Neural cell (in vitro differentiated cells): Measurements from ENCODE around the gene DCN.

Source experiments
- EP300 ChIP-seq: fragments of 450-650 bp; conservative IDR thresholded peaks from 2 replicates; pipeline ENCODE4 v1.6.1; 2014; ENCODE audit warnings: antibody characterized with exemption, mild to moderate bottlenecking, moderate library complexity; ENCODE audit not compliant: poor library complexity, severe bottlenecking
- MXI1 ChIP-seq: fragments of 450-650 bp; conservative IDR thresholded peaks from 2 replicates; pipeline ENCODE4 v1.6.1; 2014; ENCODE audit warnings: antibody characterized with exemption, mild to moderate bottlenecking; ENCODE audit not compliant: poor library complexity, severe bottlenecking
- POLR2AphosphoS5 ChIP-seq: IDR thresholded peaks from 2 replicates; pipeline ENCODE4 v1.6.1; 2012
- RAD21 ChIP-seq: fragments of 450-650 bp; conservative IDR thresholded peaks from 2 replicates; pipeline ENCODE4 v1.6.1; 2014; ENCODE audit warnings: antibody characterized with exemption, mild to moderate bottlenecking, moderate library complexity
- TAF1 ChIP-seq: IDR thresholded peaks from 2 replicates; pipeline ENCODE4 v1.6.1; 2012; ENCODE audit warnings: low read depth
- TF ChIP-seq, protein P1 (sequence below): fragments of 450-650 bp; IDR thresholded peaks from 2 replicates; pipeline ENCODE4 v1.5.1; 2014; ENCODE audit warnings: antibody characterized with exemption, mild to moderate bottlenecking, moderate library complexity; ENCODE audit not compliant: poor library complexity, severe bottlenecking

DNA sequence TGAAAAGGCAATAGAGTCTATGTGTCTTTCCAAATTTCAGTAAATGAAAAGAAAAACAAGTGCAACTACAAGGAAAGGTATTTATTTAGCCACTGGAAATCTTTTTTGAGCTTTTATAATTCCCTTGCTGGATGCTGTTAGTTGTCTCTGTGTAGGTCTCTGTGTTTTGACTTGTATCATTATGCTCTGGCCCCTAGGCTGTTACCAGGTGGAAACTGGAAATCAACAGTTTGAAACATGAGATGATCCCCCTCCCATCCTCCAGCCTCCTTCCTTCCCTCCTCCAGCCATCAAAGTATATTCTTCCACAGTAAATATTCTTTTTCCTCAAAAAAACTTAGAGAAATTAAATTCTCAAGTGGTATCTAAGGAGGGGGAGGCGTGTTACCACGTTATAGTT, 934 bp upstream of the DCN start:
- TF ChIP-seq, protein P1, sequence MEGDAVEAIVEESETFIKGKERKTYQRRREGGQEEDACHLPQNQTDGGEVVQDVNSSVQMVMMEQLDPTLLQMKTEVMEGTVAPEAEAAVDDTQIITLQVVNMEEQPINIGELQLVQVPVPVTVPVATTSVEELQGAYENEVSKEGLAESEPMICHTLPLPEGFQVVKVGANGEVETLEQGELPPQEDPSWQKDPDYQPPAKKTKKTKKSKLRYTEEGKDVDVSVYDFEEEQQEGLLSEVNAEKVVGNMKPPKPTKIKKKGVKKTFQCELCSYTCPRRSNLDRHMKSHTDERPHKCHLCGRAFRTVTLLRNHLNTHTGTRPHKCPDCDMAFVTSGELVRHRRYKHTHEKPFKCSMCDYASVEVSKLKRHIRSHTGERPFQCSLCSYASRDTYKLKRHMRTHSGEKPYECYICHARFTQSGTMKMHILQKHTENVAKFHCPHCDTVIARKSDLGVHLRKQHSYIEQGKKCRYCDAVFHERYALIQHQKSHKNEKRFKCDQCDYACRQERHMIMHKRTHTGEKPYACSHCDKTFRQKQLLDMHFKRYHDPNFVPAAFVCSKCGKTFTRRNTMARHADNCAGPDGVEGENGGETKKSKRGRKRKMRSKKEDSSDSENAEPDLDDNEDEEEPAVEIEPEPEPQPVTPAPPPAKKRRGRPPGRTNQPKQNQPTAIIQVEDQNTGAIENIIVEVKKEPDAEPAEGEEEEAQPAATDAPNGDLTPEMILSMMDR = no peak
- TF ChIP-seq RAD21 (no peak), MXI1 (no peak), EP300 (no peak), POLR2AphosphoS5 (no peak), TAF1 (no peak)
